ENCODE data around the gene LBX2.
A peak's percentile ranks its signal among the peaks of the same experiment; 100 is the strongest.

The LBX2 gene, protein sequence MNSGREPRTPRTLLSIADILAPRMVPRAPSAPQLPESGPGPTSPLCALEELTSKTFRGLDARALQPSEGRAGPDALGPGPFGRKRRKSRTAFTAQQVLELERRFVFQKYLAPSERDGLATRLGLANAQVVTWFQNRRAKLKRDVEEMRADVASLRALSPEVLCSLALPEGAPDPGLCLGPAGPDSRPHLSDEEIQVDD

DNA sequence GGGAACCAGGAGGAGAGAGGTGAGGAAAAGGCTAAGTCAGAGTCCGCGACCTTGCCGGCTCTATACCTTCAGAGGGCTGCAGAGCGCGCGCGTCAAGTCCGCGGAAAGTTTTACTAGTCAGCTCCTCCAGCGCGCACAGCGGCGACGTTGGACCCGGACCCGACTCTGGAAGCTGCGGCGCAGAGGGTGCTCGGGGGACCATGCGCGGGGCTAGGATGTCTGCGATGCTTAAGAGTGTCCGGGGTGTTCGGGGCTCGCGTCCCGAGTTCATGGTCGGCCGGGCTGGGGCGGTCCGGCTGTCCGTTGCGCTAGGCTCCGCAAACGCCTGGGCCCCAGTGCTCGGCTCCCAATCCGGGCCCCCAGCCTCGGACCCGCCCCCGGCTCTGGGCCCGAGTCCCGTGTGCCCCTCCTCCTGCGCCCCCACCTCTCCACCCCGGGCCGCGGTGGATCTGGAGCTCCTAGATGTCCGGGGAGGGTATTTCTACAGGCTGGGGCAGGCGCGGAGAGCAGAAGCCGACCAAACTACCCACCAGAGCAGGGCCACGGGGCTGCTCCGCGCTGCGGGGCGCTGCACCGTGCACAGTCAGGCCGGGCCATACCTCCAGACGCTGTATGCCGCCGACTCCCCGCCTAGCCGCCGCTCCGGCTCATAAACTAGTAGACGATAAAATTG lies at the start of gene LBX2:
TSS of gene LBX2 (minus strand) at position 337 of the 673 bp plus-strand sequence. CDS start at position 271, 66 bp downstream.
- no peak for DNase-seq

GRCh38 chr2:74548285-74548899 lies 49.0 kb upstream of the LBX2 start:
- no peak for DNase-seq

- no peak for DNase-seq
Observed at GRCh38 chr2:74546004-74546403, 46.6 kb upstream of the LBX2 start.

GRCh38 chr2:74544634-74545033 lies 45.2 kb upstream of the LBX2 start:
- no peak for DNase-seq

DNA sequence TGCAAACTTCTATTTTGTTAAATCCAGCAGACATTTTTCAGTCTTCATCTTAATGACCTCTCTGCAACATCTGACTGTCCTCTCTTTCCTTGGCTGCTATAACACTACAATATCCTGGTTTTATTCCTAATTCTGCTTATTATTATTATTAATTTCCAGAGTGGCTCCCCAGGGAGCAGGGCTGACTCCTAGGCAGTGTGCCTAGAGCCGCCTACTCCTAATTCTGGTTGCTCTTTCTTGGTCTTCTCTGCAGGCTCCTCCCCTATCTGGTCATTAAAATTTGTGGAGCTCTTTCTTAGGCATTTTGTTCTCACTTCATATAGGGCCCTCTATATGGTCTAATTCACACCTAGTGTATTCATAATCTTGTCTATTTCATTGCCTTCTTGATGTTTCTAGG lies 43.6 kb upstream of the LBX2 start:
- DNase-seq, result no peak

DNA sequence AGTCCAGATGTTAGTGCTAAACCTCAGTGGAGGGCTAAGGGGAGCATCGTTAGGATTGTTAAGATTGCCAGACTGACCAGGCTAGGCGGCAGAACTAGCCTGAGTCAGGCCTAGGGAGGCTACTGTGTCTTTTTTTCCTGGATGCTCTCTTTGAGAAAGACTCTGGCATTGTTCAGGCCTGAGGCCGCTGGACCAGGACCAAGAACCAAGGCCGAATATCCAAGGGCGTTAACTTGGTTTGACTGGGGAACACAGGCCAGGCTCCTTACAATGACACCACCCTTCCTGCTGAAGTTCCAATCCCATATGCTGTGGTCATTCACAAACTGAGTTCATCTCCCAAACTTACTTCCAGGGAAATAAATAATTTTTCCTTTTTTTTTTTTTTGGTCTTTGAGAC lies 40.9 kb upstream of the LBX2 start:
- no peak for DNase-seq

- DNase-seq, result no peak
Observed at GRCh38 chr2:74538881-74539339, 39.5 kb upstream of the LBX2 start.

DNA sequence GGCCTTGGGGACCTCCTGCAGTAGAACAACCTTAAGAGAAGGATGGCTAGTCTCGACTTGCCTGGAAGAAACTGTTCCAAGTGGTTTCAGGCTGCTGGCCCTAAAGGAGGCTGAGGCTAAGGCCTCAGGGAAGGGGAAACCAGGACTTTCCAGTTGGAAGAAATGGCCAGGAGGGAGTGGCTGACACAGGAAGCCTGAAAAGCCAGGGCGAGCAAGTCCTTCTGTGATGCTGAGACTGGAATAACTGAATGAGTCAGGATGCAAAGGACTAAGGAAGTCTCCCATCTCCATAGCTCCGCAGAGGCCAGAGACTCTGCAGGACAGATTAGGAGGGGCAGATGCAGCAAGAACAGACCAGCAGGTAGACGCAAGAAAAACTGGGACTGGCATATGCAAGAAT lies 37.7 kb upstream of the LBX2 start:
- no peak for DNase-seq

DNA sequence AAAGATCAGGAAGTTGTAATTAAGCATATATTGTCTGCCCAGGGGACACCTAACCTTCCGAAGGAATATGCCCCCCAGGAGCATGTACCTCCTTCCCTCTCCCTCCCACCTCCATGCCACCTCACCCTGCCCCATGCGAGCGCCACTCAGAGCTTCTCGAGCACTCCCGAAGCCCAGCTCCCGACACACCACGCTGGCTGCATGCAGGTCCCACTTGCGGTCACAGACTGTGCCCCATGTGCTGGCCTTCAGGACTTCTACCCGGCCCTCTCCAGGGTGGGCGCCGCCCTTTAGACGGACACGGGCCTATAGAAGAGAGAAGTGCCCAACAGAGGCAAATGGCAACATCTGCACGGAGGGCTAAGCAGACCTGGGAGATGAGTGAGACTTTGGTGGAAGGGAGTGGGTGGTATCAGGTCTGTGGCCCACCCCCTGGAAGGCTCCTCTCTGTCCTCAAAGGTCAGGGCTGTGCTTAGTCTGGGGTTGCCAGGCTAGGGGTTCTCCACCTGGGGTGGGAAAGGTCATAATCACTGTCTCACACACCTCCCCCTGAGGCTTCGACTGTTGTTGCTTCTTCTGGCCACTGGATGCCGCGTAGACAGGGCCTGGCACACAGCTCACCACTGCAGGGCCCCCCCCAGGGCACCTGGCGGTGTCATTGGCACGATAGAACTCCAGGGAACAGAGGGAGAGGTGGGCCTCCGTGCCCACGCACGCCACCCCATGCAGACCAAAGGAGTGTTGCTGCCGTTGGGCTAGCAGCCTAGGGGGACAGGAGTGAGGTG lies 37.0 kb upstream of the LBX2 start:
- no peak for DNase-seq

DNA sequence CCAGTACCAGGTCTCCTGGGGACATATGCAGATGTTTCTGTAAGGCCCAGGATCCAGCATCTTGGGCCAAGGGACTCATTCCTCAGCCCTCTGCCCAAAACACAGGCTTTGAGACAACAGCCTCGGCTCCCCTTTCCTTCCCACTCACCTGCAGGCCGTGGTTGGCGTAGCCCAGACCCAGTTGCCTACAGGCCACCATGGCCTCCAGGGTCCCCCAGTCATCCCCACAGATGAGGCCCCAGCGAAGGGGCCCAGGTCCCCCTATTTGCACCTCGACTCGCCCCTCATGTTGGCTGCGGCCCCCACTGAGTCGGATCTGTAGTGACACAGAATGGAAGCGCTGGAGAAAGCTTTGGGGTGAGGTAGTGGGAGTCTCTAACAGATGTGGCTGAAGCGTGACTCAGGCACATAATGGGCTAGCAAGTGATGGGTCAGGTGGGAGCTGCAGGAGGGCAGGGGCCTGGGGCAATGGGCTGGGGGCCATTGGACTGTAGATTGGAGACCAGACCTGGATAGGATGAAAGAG lies 36.1 kb upstream of the LBX2 start:
- no peak for DNase-seq

- no peak for DNase-seq
Observed at GRCh38 chr2:74534411-74534810, 35.0 kb upstream of the LBX2 start.

DNA sequence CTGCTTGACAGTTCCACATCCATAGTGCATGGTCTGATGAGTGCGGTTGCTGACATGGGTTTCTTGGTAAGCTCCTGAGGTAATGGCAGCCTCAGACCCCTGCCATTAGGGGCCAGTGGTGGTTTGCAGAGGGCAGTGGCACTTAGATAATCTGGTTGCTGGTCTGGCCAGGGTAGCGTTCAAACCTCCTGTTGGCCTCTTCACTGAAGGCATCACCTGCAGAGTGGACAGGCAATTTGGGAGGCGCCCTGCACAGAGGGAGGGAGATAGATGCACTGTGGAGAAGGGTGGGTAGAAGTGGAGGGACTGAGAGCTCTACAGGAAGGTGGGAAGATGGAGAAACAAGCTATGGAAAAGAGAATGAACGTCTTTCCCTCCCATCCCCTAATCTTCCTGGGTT lies 34.1 kb upstream of the LBX2 start:
- no peak for DNase-seq

GRCh38 chr2:74532222-74532621 lies 32.8 kb upstream of the LBX2 start:
- DNase-seq, result no peak

DNA sequence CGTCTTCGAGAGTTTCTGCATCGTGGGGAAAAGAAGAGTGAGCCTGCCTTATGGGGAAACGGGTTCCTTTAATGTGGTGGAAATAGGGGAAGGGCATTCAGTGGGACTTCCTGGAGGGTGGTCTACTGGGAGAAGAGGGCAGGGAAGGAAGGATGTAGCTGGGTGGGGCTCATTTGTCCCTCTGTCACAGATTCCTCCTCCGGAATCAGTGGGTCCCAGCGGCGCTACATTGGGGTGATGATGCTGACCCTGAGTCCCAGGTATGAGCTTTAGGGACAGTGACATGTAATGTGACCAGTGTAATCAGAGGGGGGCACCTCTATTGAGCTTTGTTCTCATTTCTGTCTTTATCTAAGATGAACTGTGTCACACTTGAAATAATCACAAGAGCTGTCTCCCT lies 32.3 kb upstream of the LBX2 start:
- DNase-seq, result no peak

- no peak for DNase-seq
Observed at GRCh38 chr2:74530239-74531187, 31.1 kb upstream of the LBX2 start.

- DNase-seq, result peak; percentile 100
Observed at GRCh38 chr2:74529357-74530238, 30.2 kb upstream of the LBX2 start, which contains the start of the genes AUP1 and HTRA2. AUP1 (minus strand) TSS chr2:74529706; CDS start chr2:74529629, 77 bp downstream. HTRA2 (plus strand) TSS chr2:74529933; CDS start chr2:74530007, 74 bp downstream.

- no peak for DNase-seq
Observed at GRCh38 chr2:74528600-74529356, 29.4 kb upstream of the LBX2 start.

GRCh38 chr2:74527741-74528140 lies 28.3 kb upstream of the LBX2 start:
- no peak for DNase-seq

DNA sequence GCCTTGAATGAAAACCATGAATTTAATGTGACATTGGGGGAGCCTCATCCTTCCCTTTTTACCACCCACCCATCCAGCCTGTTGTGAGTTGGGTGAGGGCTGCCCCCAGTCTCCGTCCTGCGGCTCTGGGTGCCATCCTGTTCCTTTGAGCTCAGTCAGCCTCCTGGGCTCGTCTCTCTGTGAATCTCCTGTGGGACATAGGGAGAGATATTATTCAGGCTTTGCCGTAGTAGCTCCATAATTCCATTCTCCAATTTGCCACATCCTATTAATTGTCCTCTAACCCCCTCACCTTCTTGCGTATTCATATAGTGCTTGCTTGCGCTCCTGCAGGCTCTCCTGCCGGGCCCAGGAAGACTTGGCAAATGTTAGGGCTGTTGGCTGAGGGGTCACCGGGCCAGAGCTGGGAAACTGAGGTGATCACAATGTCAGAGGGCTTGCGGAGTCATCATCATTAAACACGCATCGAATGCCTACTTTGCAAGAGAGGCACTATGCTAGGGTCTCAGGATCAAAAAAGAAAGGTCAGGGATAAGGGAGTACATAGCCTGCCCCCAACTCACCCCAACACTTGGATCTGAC lies 27.3 kb upstream of the LBX2 start:
- no peak for DNase-seq
